HL-60/S4 (cell line): ENCODE measurements around the gene MAP1B.

Experiments
- in situ Hi-C: fragments of 300-500 bp; cut with MboI; formaldehyde crosslinking; loops from 2 replicates; pipeline ENCODE4 v1.14.3; 2022; ENCODE audit warnings: low sequenced_read_pairs

The MAP1B gene

GRCh38 chr5:72187388-72188075 lies 80.3 kb downstream of the MAP1B start:
- in situ Hi-C loops = no loop called here

- in situ Hi-C loops = no loop called here
Observed at GRCh38 chr5:72188166-72188565, 80.9 kb downstream of the MAP1B start.

- in situ Hi-C loops = no loop called here
Observed at GRCh38 chr5:72189146-72189545, 81.9 kb downstream of the MAP1B start.

GRCh38 chr5:72191404-72191803 lies 84.1 kb downstream of the MAP1B start:
- in situ Hi-C loops = no loop called here

GRCh38 chr5:72194846-72195245 lies 87.6 kb downstream of the MAP1B start:
- in situ Hi-C loops = no loop called here

- in situ Hi-C loops = no loop called here
Observed at GRCh38 chr5:72195581-72195980, 88.3 kb downstream of the MAP1B start.

GRCh38 chr5:72197393-72197792 lies 90.1 kb downstream of the MAP1B start:
- in situ Hi-C loops = no loop called here

- in situ Hi-C loops = no loop called here
Observed at GRCh38 chr5:72199681-72200080, 92.4 kb downstream of the MAP1B start.

GRCh38 chr5:72202331-72202825 lies 95.1 kb downstream of the MAP1B start:
- in situ Hi-C loops = no loop called here

- in situ Hi-C loops = no loop called here
Observed at GRCh38 chr5:72203251-72203845, 96.1 kb downstream of the MAP1B start.

GRCh38 chr5:72204946-72205345 lies 97.7 kb downstream of the MAP1B start:
- in situ Hi-C loops = no loop called here

- in situ Hi-C loops = no loop called here
Observed at GRCh38 chr5:72205431-72206009, 98.2 kb downstream of the MAP1B start.

- in situ Hi-C loops = no loop called here
Observed at GRCh38 chr5:72206160-72206559, 98.9 kb downstream of the MAP1B start.

GRCh38 chr5:72206994-72207393 lies 99.7 kb downstream of the MAP1B start:
- in situ Hi-C loops = no loop called here

GRCh38 chr5:72208324-72208926 lies 101.2 kb downstream of the MAP1B start:
- in situ Hi-C loops = no loop called here

GRCh38 chr5:72209147-72210115 lies 102.2 kb downstream of the MAP1B start:
- in situ Hi-C loops = no loop called here

- in situ Hi-C loops = no loop called here
Observed at GRCh38 chr5:72210888-72211678, 103.8 kb downstream of the MAP1B start.

GRCh38 chr5:72212171-72212570 lies 104.9 kb downstream of the MAP1B start:
- in situ Hi-C loops = no loop called here

GRCh38 chr5:72213482-72213881 lies 106.2 kb downstream of the MAP1B start:
- in situ Hi-C loops = no loop called here

GRCh38 chr5:72214168-72214567 lies 106.9 kb downstream of the MAP1B start:
- in situ Hi-C loops = no loop called here
